GM18507 (cell line): ENCODE measurements around the gene LARP1B.
A peak's percentile ranks its signal among the peaks of the same experiment; 100 is the strongest.
"Not testable (repeated sequence)": the region's sequence is repeated elsewhere in the genome, so short reads cannot be mapped to it uniquely, and the experiment has no call there.

Experiments
- DNase-seq: peaks from one replicate; pipeline ENCODE4 v3.0.0; 2011; ENCODE audit warnings: low read depth; ENCODE audit not compliant: insufficient read length; ENCODE audit errors: extremely low spot score
- FAIRE-seq: peaks from 2 replicates; lab custom pipeline; 2011; peaks lifted over from hg19 to GRCh38; lab: Jason Lieb, UNC

LARP1B gene

DNA sequence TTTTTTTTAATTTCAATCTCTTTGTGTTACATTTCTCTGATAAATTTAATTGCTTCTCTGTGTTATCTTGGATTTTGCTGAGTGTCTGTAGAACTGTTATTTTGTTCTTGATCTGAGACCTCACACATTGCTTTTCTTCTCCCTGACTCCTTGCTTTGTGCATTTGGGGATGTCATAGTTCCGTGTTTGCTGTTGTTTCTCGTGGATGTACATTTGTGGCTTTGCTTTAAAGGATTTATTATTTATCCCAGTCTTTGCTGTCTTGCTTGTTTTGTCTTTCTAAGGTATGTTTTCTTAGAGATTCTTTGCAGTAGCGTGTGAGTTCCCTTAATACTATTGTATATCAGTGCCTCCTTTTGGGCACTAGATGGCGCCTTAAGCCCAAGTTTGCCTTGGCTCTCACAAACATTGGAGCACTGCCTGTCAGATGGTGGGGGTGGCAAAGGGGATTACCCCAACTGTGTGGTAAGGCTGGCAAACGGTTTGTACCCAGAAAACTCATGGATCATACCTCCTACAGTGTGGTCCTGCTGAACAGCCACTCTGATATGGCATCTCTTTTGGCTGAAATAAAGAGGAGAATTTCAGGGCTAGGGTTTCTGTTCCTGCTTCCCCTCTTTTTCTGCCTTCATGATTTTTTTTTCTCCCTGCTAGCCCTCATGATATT, 130.1 kb downstream of the LARP1B start:
- FAIRE-seq (peak; percentile 93), DNase-seq (peak; percentile 18)

DNA sequence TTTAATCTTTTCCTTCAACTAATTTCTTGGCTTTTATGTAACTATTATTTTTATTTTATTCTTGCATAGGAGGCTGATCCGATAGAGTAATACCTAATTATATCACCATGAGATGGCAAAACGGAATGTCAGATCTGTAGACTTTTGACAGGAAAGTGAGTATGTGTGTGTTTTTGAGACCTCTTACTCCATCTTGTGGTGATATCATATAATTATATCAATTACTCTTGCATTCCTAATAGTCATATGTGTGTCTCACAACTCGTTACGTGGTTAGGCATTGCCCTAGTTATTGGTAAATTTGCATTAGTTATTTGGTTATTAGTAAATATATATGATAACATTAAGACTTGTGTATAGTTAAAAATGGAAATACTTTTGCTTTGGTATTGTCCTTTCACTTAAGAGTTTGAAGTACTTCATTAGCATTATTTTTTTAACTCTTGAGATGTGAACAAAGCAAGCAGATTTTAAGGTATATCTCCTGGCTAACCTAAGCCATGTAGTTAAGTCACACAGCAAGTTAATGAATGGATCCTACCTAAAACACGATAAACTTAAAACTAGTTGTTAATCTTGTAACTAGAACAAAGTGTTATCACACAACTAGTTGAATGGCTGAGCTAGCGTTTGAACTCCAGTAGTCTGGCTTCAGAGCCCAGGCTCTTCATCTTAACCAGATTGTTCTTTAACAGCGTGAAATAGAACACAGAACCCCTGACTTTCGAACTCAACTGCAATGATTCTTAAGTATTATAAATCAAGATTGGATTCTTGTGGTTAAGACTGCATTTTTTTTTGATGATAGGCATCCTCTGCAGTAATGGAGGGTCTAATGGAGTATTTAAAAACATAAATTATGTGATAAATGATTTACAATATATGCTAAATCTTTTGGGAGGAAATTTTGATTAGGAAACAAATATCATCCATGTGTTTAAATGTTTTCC, 159.4 kb downstream of the LARP1B start:
- DNase-seq (no peak), FAIRE-seq (peak; percentile 79)

GRCh38 chr4:128221586-128221985, 160.5 kb downstream of the LARP1B start:
- FAIRE-seq (no peak), DNase-seq (no peak)

GRCh38 chr4:128225148-128225547, 164.0 kb downstream of the LARP1B start:
- FAIRE-seq (no peak), DNase-seq (no peak)

DNA sequence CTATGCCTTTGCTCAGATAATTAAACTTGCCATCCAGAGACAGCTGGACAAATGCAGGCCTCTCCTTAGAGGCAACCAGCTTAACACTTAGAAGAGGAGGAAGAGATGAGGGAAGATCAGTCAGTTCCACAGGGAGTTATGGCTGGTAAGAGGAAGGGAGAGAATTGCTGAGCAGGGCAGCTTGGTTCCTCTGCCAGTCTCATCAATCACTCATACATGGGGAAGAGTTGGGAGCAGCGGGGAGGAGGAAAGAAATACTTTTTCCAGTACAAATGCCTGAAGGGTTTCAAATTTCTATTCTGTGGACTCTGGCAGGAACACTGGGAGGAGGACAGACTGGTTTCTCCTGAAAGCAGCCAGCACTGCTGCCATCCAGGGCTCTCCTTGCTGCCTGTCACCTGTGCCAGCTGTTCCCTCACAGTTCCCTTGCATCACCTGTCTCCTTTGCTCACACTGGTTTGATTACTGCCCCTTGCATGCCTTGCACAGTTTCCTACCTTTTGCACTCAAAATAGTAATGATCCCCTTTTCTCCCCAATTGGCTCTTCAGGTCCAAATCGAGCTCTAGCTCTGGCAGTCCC, 167.0 kb downstream of the LARP1B start:
- no peak for DNase-seq
- no peak for FAIRE-seq

DNA sequence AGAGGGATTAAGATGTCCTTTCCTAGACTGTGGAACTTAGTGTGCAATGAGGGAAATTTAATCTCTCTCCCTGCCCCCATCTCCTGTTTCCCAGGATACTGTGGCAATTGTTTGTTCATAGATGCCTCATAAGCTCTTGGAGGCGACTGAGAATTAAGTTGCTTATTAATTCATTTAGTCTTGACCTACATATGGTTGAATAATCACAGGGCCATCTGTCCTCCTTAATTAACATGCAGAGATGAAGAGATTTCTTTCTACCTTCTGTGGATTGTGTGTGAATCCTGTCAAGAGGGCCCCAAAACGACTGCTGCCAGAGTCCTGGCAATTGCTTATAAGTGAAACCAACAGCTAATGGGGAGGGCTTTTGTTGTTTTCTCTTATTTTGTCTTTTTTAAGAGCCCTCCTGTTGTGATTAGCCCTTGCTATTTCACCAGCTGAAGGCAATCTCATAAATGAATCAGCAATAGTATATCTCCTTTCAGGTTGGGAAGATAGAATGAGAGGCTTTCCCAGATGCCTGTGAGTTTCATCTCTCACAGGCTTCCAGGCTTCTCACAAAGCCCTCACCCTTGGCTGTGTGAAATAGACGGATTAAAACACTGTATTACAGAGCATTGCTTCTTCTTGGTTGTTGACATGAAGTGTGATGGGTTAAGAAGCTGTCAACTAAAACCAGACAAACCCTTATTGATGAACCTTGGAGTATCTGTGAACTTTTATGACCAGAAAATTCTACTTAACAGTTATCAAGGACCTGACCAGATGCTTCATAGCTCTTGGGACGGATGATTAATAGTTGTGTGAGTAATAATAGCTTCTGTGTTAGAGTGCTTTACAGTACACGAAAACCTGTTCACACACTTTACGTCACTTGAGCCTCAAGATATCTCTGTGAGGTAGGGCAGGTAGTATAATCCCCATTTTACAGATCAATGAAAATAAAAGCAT, 168.0 kb downstream of the LARP1B start:
- no peak for DNase-seq
- no peak for FAIRE-seq

- FAIRE-seq (no peak), DNase-seq (no peak)
Measured at GRCh38 chr4:128232719-128233118, 171.6 kb downstream of the LARP1B start.

DNA sequence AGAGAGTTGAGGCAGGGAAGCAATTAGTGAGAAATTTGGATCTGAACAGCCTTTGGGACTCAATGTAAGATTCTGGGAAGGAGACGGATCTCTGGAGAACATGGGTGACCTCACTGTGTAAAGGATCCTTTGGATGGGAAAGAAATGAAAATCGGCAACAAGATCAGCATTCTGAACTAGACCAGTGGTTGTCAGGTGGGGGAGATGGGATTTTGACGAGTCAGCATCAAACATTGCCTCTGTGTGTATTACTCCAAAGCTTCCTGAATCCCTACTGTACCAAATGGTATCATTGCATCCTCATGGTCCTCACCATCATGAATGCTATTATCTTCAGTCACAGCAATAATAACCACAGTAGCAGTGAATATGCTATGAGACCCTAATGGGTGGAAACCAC, 173.7 kb downstream of the LARP1B start:
- FAIRE-seq: no peak

DNA sequence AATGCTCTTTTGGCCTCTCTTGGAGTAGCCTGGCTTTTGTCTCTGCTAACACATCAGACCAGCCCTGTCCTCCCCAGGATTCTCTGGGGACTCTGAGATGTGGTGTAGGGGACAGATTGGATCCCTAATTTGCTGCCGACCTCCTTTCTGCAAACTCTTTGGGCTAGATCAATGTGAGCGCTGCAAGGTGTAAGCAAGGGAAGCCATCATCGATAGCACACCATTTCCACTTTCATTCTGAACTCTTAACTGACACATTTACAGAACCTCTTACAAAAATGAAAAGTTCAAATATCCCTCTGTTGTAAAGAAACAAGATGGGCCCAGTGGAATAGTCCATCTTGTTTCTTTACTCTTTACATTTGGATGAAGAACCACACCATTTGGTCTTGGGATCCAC, 179.9 kb downstream of the LARP1B start:
- no peak for FAIRE-seq

More for the DNA sequence above, 173.7 kb downstream of the LARP1B start:
- DNase-seq: no peak

GRCh38 chr4:128241425-128241913, 180.4 kb downstream of the LARP1B start:
- DNase-seq: no peak
- no peak for FAIRE-seq

More for the DNA sequence above, 179.9 kb downstream of the LARP1B start:
- no peak for DNase-seq

GRCh38 chr4:128241981-128242380, 180.9 kb downstream of the LARP1B start:
- FAIRE-seq: no peak

DNA sequence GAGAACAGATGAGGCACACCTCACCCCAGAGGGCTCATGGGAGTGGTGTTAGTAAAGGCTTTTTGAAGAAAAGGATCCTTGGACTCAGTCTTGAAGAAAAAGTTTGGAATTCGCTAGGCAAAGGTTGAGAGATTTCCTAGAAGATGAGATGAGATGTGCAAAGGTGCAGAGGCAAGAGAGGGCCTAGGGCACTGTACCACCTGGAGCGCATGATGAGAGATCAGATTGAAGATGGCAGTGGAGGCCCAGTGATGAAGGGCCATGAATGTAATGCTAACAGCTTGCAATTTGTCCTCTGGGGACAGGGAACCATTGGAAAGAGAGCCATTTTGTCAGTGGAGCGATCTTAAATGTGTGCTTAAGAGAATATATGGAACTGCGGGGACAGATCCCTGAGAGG, 181.5 kb downstream of the LARP1B start:
- FAIRE-seq (no peak), DNase-seq (no peak)

More at GRCh38 chr4:128241981-128242380, 180.9 kb downstream of the LARP1B start:
- DNase-seq: no peak

- FAIRE-seq (no peak), DNase-seq (no peak)
Measured at GRCh38 chr4:128244379-128244778, 183.3 kb downstream of the LARP1B start.

DNA sequence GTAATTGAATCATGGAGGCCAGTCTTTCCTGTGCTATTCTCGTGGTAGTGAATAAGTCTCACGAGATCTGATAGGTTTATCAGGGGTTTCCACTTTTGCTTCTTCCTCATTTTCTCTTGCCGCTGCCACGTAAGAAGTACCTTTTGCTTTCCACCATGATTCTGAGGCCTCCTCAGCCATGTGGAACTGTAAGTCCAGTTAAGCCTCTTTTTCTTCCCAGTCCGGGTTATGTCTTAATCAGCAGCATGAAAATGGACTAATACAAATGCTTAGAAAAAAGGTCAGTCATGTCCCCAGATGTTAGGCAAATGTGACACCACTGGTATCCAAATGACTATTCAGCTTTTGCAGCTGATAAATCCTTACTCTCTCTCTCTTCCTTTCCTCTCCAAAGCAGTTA, 184.3 kb downstream of the LARP1B start:
- FAIRE-seq, DNase-seq: not testable (repeated sequence)

DNA sequence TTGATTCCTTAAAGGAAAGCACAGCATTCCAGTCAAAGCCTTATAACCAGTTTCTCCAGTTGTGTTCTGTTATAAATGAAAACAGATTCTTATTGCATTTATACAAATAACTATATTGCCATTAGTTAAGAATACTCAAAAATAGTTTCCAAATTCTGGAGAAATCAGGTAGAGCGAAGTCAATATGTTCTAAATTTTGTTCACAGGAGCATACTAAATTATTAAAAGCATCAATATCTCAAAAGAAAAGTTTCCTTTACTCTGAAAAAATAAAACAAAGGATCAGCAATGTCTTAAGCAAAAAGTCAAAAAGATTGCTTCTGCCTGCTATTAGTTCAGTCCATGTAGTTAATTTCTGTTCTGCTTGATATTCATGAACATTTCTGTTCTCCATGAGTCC, 186.8 kb downstream of the LARP1B start:
- DNase-seq: no peak
- FAIRE-seq: no peak

DNA sequence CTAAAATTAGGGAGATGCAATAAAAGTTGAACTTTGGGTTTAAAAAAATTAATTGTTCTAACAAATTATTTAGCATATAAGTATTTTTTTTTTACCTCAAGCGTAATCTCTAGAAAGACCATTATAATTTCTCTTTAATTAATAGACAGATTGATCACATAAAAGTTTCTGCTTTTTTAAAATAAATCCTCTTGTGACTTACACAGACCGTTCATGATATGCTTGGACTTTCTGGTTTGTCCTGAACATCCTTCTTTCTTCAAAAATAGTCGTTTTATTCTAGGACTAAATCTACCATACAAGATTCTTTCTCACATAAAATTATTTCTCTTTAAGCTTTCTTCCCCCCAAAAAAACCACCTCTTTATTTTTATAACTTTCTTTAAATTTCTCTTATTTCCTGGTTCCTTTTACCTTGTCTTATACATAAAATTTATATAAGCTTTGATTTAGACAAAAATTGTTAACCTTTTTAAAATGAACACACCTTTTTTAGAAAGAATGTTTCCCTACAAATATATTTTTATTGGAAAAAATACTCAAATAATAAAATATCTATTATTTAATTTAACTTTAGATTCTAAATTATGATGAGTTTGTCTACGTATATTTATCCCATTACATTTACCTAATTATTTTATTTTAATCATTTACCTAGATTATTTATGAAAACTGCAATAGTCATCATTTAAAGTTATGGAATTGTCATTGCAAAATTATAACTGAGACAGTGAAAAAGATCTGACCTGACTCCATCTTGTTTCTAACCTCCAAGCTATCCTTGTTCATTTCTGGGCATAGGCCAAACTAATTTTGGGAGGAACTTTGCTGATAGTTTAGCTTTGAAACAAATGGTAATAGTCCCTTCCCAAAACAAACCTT, 188.9 kb downstream of the LARP1B start:
- DNase-seq: no peak
- no peak for FAIRE-seq

GRCh38 chr4:128255906-128256305, 194.8 kb downstream of the LARP1B start:
- FAIRE-seq: no peak
- no peak for DNase-seq

- DNase-seq: no peak
- no peak for FAIRE-seq
Measured at GRCh38 chr4:128256539-128256938, 195.4 kb downstream of the LARP1B start.
